Sigmoid colon (tissue), 7 donors: ENCODE data around the gene NVL. TPM values are rescaled to one million over a fixed set of nuclear protein-coding genes. Genes with fewer than 3 reads are reported as not detected.

ENCODE experiments used
- DNase-seq: peaks from one replicate; pipeline ENCODE4 v3.0.0-alpha.2; 2019
- H3K27ac ChIP-seq, 4 donors: fragments of 200-600 bp; sonication (generic); one replicate each; pipeline ENCODE4 v1.5.1; 2016 to 2019; ENCODE audit warnings: mild to moderate bottlenecking in 1 of 4
- H3K27me3 ChIP-seq, 3 donors: fragments of 200-600 bp; sonication (generic); one replicate each; pipeline ENCODE4 v1.5.1; 2019; ENCODE audit warnings: mild to moderate bottlenecking in 1 of 3
- H3K36me3 ChIP-seq, 4 donors: fragments of 200-600 bp; sonication (generic); one replicate each; pipeline ENCODE4 v1.5.1; 2016 to 2019
- H3K4me1 ChIP-seq, 4 donors: fragments of 200-600 bp; sonication (generic); one replicate each; pipeline ENCODE4 v1.5.1; 2017 to 2019
- H3K4me3 ChIP-seq, 4 donors: fragments of 200-600 bp; sonication (generic); one replicate each; pipeline ENCODE4 v1.5.1; 2017 to 2019; ENCODE audit warnings: mild to moderate bottlenecking in 2 of 4, moderate library complexity in 1 of 4
- H3K9me3 ChIP-seq, 4 donors: fragments of 200-600 bp in 3 of 4; sonication (generic) in 3 of 4; one replicate each; pipeline versions ENCODE4 v1.5.1 to v1.6.1; 2013 to 2019
- CTCF ChIP-seq, 4 experiments: fragments of 450-650 bp in 3 of 4; fragments of 200-600 bp in 1 of 4; IDR thresholded peaks; one replicate each; pipeline ENCODE4 v1.5.1; 2016 to 2019; ENCODE audit warnings: antibody characterized with exemption in 4 of 4, mild to moderate bottlenecking in 3 of 4, moderate library complexity in 2 of 4
- EP300 ChIP-seq, 4 donors: sonication (generic); formaldehyde crosslinking; IDR thresholded peaks; one replicate each; pipeline ENCODE4 v1.6.1; 2017; ENCODE audit warnings: antibody characterized with exemption in 4 of 4
- POLR2A ChIP-seq, 2 donors: fragments of 450-650 bp; IDR thresholded peaks; one replicate each; pipeline ENCODE4 v1.6.1; 2016; ENCODE audit warnings: antibody characterized with exemption in 2 of 2, mild to moderate bottlenecking in 2 of 2, moderate library complexity in 2 of 2
- POLR2AphosphoS5 ChIP-seq, 4 donors: sonication (generic); formaldehyde crosslinking; IDR thresholded peaks; one replicate each; pipeline ENCODE4 v1.6.1; 2017; ENCODE audit warnings: antibody characterized with exemption in 4 of 4
- WGBS, 2 donors: extraction: QIAGEN DNeasy Blood & Tissue Kit; methylation state at CpG; one replicate each; pipeline ENCODE4 v1.1.7; 2013; 5-methylcytosine and 5-hydroxymethylcytosine counted together
- intact Hi-C: fragments of 100-400 bp; cut with DNase I; formaldehyde crosslinking; loops from one replicate; pipeline ENCODE4 v1.15.1; 2023
- polyA plus RNA-seq, 3 donors: library from polyadenylated mRNA; stranded (reverse); fragments of 200-250 nt; gene quantifications; one replicate each; pipeline ENCODE4 v1.2.3, GENCODE V29; 2013
- total RNA-seq, 4 donors: library from RNA; depleted of rRNA; stranded (reverse); fragments of >200 nt; gene quantifications; one replicate each; pipeline ENCODE4 v1.1.0, GENCODE V29; 2016
- donor health status: healthy with polysubstance abuse.
- donor health status: Bipolar disorder and iron deficiency.
- donor health status: healthy.

Gene NVL
- total and polyA plus RNA-seq, 7 donors: 21.4 to 32.4 (median 25.0) TPM

- intact Hi-C loops: loop anchor here (2.0 to 10.0 kb wide), 4 partner anchors 41 to 271 kb away; partner anchors contain the start of genes FBXO28 and NVL
These were observed 146.2 kb downstream of the NVL start for GRCh38 chr1:224183591-224184312.

GRCh38 chr1:224182866-224183590, 146.9 kb downstream of the NVL start, which contains the start of gene DEGS1:
DEGS1 (plus strand) TSS chr1:224183240; CDS start chr1:224183337, 97 bp downstream.
- WGBS, 2 donors: 0% methylated on average over 94 of the region's 94 CpGs
- Histone ChIP-seq H3K9me3 (no peaks in the 10 kb centered on the region), H3K4me3 (peak within 1 kb of the TSS; percentile 77 to 99 (median 88)), H3K36me3 (peaks cover 0 to 5% (median 0%) of the 10 kb centered on the region in 4 donors), H3K27ac (peak within 1 kb of the TSS; percentile 95 to 99 (median 97)), H3K27me3 (no peaks in the 10 kb centered on the region), H3K4me1 (peaks cover 0 to 47% (median 39%) of the 10 kb centered on the region in 4 donors)
- intact Hi-C loops: loop anchor here (2.0 to 10.0 kb wide), 4 partner anchors 42 to 272 kb away; partner anchors contain the start of genes FBXO28 and NVL
- DNase-seq: peak; percentile 94
- TF ChIP-seq EP300 (IDR thresholded peaks at IDR 0.05) (no peak), POLR2AphosphoS5 (IDR thresholded peaks at IDR 0.05) (peak; percentile 91 to 96 (median 95)), POLR2A (IDR thresholded peaks at IDR 0.05) (peak; percentile 65 to 70)

More at GRCh38 chr1:224183591-224184312, 146.2 kb downstream of the NVL start:
- peaks cover 0 to 47% (median 39%) of the 10 kb centered on the region in 4 donors for H3K4me1 ChIP-seq
- peaks cover 0 to 9% (median 0%) of the 10 kb centered on the region in 4 donors for H3K36me3 ChIP-seq
- peak overlapping the region; percentile 95 to 99 (median 97) for H3K27ac ChIP-seq
- peak in 1 of 2 donors; percentile 19 for TF ChIP-seq POLR2A (IDR thresholded peaks at IDR 0.05)
- TF ChIP-seq EP300 (IDR thresholded peaks at IDR 0.05): no peak
- DNase-seq: peak; percentile 75
- H3K27me3 ChIP-seq: no peaks in the 10 kb centered on the region
- H3K9me3 ChIP-seq: no peaks in the 10 kb centered on the region
- 3 to 6% methylated on average over 53 of the region's 53 CpGs for WGBS, 2 donors
- H3K4me3 ChIP-seq: peak overlapping the region; percentile 77 to 99 (median 88)

GRCh38 chr1:224182057-224182865, 147.7 kb downstream of the NVL start:
- intact Hi-C loops: loop anchor here (2.0 to 10.0 kb wide), 4 partner anchors 43 to 273 kb away; partner anchors contain the start of genes FBXO28 and NVL
- 24 to 41% methylated on average over 22 of the region's 22 CpGs for WGBS, 2 donors
- no peaks in the 10 kb centered on the region for H3K36me3 ChIP-seq
- H3K9me3 ChIP-seq: no peaks in the 10 kb centered on the region
- TF ChIP-seq CTCF (IDR thresholded peaks at IDR 0.05): no peak
- no peak for TF ChIP-seq POLR2AphosphoS5 (IDR thresholded peaks at IDR 0.05)
- no peak for TF ChIP-seq EP300 (IDR thresholded peaks at IDR 0.05)
- no peak for TF ChIP-seq POLR2A (IDR thresholded peaks at IDR 0.05)
- H3K27me3 ChIP-seq: no peaks in the 10 kb centered on the region
- no peak for DNase-seq
- H3K4me1 ChIP-seq: peaks cover 0 to 43% (median 38%) of the 10 kb centered on the region in 4 donors
- peak overlapping the region; percentile 77 to 99 (median 88) for H3K4me3 ChIP-seq
- H3K27ac ChIP-seq: peak overlapping the region; percentile 95 to 99 (median 97)

- no peaks in the 10 kb centered on the region for H3K27me3 ChIP-seq
- peaks cover 0 to 36% (median 32%) of the 10 kb centered on the region in 4 donors for H3K4me1 ChIP-seq
- H3K9me3 ChIP-seq: no peaks in the 10 kb centered on the region
- TF ChIP-seq EP300 (IDR thresholded peaks at IDR 0.05) (no peak), POLR2AphosphoS5 (IDR thresholded peaks at IDR 0.05) (no peak), CTCF (IDR thresholded peaks at IDR 0.05) (no peak), POLR2A (IDR thresholded peaks at IDR 0.05) (no peak)
- intact Hi-C loops: loop anchor here (5.0 to 10.0 kb wide), 3 partner anchors 69 to 273 kb away; partner anchors contain the start of genes FBXO28 and NVL
- H3K27ac ChIP-seq: no peak overlapping the region
- no peak overlapping the region for H3K4me3 ChIP-seq
- no peak for DNase-seq
- WGBS, 2 donors: 96% methylated on average over 4 of the region's 4 CpGs
- no peaks in the 10 kb centered on the region for H3K36me3 ChIP-seq
These were observed 148.5 kb downstream of the NVL start for GRCh38 chr1:224181453-224181810.
